ENCODE results near the gene PBOV1. TPM values are rescaled to one million over a fixed set of nuclear protein-coding genes. Genes with fewer than 3 reads are reported as not detected.

PBOV1 gene
- total and polyA plus RNA-seq, 12 donors = not detected

GRCh38 chr6:138242987-138243592 lies 24.8 kb upstream of the PBOV1 start:
- Histone ChIP-seq H3K27ac (no peak overlapping the region), H3K36me3 (replicated peaks in 1 of 2) (no peaks in the 10 kb centered on the region), H3K4me1 (replicated peaks in 1 of 2) (no peaks in the 10 kb centered on the region), H3K27me3 (no peaks in the 10 kb centered on the region), H3K9me3 (replicated peaks in 1 of 3) (no peaks in the 10 kb centered on the region), H3K4me3 (no peak overlapping the region)
- WGBS, 4 donors = 84 to 85% (median 84%) methylated on average over 4 of the region's 4 CpGs
- no peak for DNase-seq
- intact Hi-C loops (cut with DNase I) = no loop called here
- TF ChIP-seq CTCF (IDR thresholded peaks at IDR 0.05) = no peak

GRCh38 chr6:138241934-138242333 lies 23.6 kb upstream of the PBOV1 start:
- Histone ChIP-seq H3K27ac (no peak overlapping the region), H3K4me1 (replicated peaks in 1 of 2) (no peaks in the 10 kb centered on the region), H3K36me3 (replicated peaks in 1 of 2) (no peaks in the 10 kb centered on the region), H3K9me3 (replicated peaks in 1 of 3) (no peaks in the 10 kb centered on the region), H3K4me3 (no peak overlapping the region), H3K27me3 (no peaks in the 10 kb centered on the region)
- 87 to 88% (median 87%) methylated on average over 6 of the region's 6 CpGs for WGBS, 4 donors
- no peak for DNase-seq
- intact Hi-C loops (cut with DNase I) = no loop called here
- no peak for TF ChIP-seq CTCF (IDR thresholded peaks at IDR 0.05)
- TF ChIP-seq POLR2A (IDR thresholded peaks at IDR 0.05) = no peak

GRCh38 chr6:138241381-138241780 lies 23.1 kb upstream of the PBOV1 start:
- no peaks in the 10 kb centered on the region for H3K9me3 ChIP-seq (replicated peaks in 1 of 3)
- H3K36me3 ChIP-seq (replicated peaks in 1 of 2) = no peaks in the 10 kb centered on the region
- intact Hi-C loops (cut with DNase I) = no loop called here
- no peak overlapping the region for H3K4me3 ChIP-seq
- DNase-seq = no peak
- no peak overlapping the region for H3K27ac ChIP-seq
- WGBS, 4 donors = 80 to 85% (median 84%) methylated on average over 3 of the region's 3 CpGs
- no peaks in the 10 kb centered on the region for H3K4me1 ChIP-seq (replicated peaks in 1 of 2)
- H3K27me3 ChIP-seq = peaks cover under 1% of the 10 kb centered on the region
- TF ChIP-seq POLR2A (IDR thresholded peaks at IDR 0.05) (no peak), CTCF (IDR thresholded peaks at IDR 0.05) (no peak)

GRCh38 chr6:138240476-138241245 lies 22.4 kb upstream of the PBOV1 start:
- no peak for DNase-seq
- no peaks in the 10 kb centered on the region for H3K9me3 ChIP-seq (replicated peaks in 1 of 3)
- no peaks in the 10 kb centered on the region for H3K36me3 ChIP-seq (replicated peaks in 1 of 2)
- WGBS, 4 donors = 79 to 85% (median 83%) methylated on average over 13 of the region's 13 CpGs
- intact Hi-C loops (cut with DNase I) = no loop called here
- H3K4me3 ChIP-seq = no peak overlapping the region
- no peak overlapping the region for H3K27ac ChIP-seq
- no peak for TF ChIP-seq CTCF (IDR thresholded peaks at IDR 0.05)
- TF ChIP-seq POLR2A (IDR thresholded peaks at IDR 0.05) = no peak
- no peaks in the 10 kb centered on the region for H3K4me1 ChIP-seq (replicated peaks in 1 of 2)
- peaks cover 5% of the 10 kb centered on the region for H3K27me3 ChIP-seq
